Measurements from ENCODE around the gene TXNDC15.
A peak's percentile ranks its signal among the peaks of the same experiment; 100 is the strongest.
"Not testable (repeated sequence)": the region's sequence is repeated elsewhere in the genome, so short reads cannot be mapped to it uniquely, and the experiment has no call there.

Gene TXNDC15

DNA sequence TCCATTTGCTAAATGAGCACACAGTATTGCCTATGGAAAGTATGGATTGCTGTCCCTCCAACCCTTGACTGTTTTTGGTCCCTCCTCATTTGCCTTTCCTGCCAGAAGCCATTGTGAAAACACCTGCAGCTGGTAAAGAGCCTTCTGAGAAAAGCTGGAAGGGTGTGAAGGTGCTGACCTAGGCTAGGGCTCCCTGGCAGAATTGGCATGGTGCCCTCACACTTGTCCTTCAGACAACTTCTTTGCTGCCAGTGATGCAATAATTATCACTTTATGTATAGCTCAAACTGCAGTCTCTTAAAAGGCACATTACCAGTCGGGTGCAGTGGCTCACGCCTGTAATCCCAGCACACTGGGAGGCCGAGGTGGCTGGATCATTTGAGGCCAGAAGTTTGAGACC lies 4.2 kb downstream of the TXNDC15 start:
- DNase-seq (ENCODE audit: low read depth) = no peak

- no peak for DNase-seq (ENCODE audit: low read depth)
Observed at GRCh38 chr5:134879456-134879855, 5.3 kb downstream of the TXNDC15 start.

DNA sequence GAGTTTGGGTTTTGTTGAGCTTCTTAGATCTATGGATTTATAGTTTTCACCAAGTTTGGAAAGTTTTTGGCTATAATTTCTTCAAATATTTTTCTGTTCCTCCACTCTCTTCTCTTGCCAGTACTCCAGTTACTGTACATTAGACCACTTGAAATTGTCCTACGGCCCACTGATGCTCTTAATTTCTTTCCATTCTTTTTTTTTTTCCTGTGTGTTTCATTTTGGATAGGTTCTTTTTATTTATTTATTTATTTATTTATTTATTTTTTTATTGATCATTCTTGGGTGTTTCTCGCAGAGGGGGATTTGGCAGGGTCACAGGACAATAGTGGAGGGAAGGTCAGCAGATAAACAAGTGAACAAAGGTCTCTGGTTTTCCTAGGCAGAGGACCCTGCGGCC lies 6.8 kb downstream of the TXNDC15 start:
- DNase-seq (ENCODE audit: low read depth) = not testable (repeated sequence)

DNA sequence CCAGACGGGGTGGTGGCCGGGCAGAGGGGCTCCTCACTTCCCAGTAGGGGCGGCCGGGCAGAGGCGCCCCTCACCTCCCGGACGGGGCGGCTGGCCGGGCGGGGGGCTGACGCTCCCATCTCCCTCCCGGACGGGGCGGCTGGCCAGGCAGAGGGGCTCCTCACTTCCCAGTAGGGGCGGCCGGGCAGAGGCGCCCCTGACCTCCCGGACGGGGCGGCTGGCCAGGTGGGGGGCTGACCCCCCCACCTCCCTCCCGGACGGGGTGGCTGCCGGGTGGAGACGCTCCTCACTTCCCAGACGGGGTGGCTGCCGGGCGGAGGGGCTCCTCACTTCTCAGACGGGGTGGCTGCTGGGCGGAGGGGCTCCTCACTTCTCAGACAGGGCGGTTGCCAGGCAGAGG lies 7.5 kb downstream of the TXNDC15 start:
- DNase-seq (ENCODE audit: low read depth) = not testable (repeated sequence)

DNA sequence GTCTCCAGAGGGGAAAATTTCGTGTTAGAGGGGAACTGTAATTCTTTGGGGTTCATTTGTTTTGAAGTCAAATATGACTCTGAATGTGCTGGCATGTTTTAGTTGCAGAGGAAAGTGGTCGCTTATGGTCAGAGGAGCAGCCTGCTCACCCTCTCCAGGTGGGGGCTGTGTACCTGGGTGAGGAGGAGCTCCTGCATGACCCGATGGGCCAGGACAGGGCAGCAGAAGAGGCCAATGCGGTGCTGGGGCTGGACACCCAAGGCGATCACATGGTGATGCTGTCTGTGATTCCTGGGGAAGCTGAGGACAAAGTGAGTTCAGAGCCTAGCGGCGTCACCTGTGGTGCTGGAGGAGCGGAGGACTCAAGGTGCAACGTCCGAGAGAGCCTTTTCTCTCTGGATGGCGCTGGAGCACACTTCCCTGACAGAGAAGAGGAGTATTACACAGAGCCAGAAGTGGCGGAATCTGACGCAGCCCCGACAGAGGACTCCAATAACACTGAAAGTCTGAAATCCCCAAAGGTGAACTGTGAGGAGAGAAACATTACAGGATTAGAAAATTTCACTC lies 13.5 kb downstream of the TXNDC15 start:
- DNase-seq (ENCODE audit: low read depth) = no peak

GRCh38 chr5:134889335-134889734 lies 15.2 kb downstream of the TXNDC15 start:
- no peak for DNase-seq (ENCODE audit: low read depth)

DNA sequence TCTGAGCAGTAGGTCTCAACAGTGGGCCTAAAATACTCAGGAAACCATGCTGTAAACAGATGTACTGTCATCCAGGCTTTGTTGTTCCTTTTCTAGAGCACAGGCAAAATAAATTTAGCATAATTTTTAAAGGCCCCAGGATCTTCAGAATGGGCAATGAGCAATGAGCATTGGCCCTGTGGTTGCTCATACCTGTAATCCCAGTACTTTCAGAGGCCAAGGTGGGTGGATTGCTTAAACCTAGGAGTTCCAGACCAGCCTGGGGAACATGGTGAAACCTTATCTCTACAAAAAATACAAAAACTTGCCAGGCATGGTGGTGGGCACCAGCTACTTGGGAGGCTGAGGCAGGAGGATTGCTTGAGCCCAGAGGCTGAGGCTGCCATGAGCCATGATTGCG lies 17.3 kb downstream of the TXNDC15 start:
- DNase-seq (ENCODE audit: low read depth) = no peak

- DNase-seq (ENCODE audit: low read depth) = no peak
Observed at GRCh38 chr5:134892282-134892681, 18.1 kb downstream of the TXNDC15 start.

GRCh38 chr5:134892926-134893325 lies 18.8 kb downstream of the TXNDC15 start:
- DNase-seq (ENCODE audit: low read depth) = no peak

- no peak for DNase-seq (ENCODE audit: low read depth)
Observed at GRCh38 chr5:134893748-134894505, 19.8 kb downstream of the TXNDC15 start.

DNA sequence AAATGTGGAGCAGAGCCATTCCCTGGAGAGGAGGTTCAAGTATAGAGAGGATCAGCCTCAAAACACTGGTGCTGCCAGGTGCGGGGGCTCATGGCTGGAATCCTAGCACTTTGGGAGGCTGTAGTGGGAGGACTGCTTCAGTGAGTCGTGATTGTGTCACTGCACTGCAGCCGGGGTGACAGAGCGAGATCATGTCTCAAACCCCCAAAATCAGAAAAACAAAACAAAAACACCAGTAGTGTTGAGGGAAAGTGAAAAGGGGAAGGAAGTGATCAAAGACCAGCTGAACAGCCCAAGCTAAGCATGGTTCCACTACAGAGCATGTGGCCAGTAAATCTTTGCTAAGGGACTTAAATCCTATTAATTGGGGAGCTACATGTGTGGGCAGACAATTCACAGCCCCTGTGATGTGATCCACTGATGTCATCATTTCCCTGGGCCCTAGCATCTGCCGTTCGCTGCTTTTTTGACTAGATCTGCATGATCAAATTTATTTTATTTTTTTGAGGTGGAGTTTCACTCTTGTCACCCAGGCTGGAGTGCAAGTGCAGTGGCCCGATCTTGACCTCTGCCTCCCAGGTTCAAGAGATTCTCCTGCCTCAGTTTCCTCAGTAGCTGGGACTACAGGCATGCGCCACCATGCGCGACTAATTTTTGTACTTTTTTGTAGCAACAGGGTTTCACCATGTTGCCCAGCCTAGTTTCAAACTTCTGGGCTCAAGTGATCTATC lies 28.1 kb downstream of the TXNDC15 start:
- no peak for DNase-seq (ENCODE audit: low read depth)

- DNase-seq (ENCODE audit: low read depth) = peak; percentile 87
Observed at GRCh38 chr5:134904610-134905245, 30.6 kb downstream of the TXNDC15 start, which contains the start of gene PCBD2. TSS of gene PCBD2 (plus strand) at chr5:134905131. CDS start at chr5:134905140, 9 bp downstream.

GRCh38 chr5:134905246-134905996 lies 31.2 kb downstream of the TXNDC15 start:
- peak; percentile 38 for DNase-seq (ENCODE audit: low read depth)

DNA sequence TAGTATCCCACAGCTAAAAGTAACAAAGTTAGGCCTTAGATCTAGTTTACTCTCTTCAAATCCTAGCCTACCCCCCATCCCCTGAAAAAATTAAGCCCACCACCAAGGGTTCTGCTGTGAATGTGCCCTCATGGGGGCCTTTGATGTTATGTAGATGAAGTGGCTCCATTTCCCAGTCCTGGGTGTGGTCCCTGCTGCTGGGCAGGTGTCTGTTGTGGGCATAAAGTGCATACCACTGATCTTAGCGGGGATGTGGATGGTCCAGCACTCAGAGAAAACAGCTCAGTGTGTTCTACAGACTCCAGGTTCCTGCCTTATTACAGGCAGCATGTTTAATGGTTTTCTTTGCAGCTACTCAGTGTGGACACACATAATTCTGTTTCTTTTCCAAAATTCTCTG lies 32.6 kb downstream of the TXNDC15 start:
- no peak for DNase-seq (ENCODE audit: low read depth)

DNA sequence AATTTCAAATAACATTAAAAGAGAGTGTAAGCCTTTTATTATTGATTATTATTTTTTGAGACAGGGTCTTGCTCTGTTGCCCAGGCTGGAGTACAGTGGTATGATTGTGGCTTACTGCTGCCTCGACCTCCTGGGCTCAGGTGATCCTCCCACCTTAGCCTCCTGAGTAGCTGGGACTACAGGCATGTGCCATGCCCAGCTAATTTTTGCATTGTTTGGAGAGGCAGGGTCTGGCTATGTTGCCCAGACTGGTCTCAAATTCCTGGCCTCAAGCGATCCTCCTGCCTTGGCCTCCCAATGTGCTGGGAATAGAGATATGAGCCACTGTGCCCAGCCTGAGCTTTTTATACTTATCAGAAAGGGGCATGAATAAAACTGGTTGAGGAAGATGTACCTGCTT lies 36.6 kb downstream of the TXNDC15 start:
- DNase-seq (ENCODE audit: low read depth) = not testable (repeated sequence)

GRCh38 chr5:134911285-134912206 lies 37.4 kb downstream of the TXNDC15 start:
- no peak for DNase-seq (ENCODE audit: low read depth)

DNA sequence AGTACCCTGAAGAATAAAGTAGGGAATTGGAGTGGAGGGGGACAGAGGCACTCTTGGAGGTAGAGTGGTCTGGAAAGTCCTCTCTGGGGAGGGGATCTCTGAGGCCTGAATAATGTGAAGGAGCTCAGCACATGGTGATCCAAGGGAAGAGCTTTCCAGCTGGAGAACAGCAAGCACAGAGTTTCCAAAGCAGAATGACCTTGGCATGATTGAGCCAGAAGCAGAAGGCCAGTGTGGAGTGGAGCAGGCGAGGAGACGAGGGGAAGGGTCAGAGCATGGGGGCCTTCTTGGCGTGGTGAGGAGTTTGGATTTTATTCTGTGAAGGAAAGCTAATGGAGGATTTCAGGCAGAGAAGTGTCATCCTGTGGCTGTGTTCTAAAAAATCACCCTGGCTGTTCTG lies 39.1 kb downstream of the TXNDC15 start:
- no peak for DNase-seq (ENCODE audit: low read depth)

DNA sequence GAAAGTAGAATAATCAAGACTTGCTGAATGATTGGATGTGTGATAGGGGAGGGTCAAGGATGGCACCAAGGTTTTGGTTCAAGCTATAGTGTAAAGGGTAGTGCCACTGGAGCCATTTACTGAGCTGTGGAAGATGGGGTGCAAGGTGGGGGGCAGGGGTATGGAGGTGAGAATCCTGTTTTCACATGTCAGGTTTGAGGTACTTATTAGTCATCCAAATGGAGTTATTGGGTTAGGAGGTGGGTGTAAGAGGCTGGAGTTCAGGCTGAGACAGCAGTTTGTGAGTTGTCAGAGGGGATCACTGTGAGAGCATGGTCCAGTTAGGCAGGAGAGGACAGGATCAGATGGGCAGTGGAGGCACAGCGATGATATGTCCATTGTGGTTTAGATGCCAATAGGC lies 39.6 kb downstream of the TXNDC15 start:
- DNase-seq (ENCODE audit: low read depth) = no peak

GRCh38 chr5:134917070-134917815 lies 43.1 kb downstream of the TXNDC15 start:
- no peak for DNase-seq (ENCODE audit: low read depth)

- no peak for DNase-seq (ENCODE audit: low read depth)
Observed at GRCh38 chr5:134918861-134919260, 44.7 kb downstream of the TXNDC15 start.
